ENCODE results near the gene CFB. TPM values are rescaled to one million over a fixed set of nuclear protein-coding genes. Genes with fewer than 3 reads are reported as not detected.

Gene CFB
- total and polyA plus RNA-seq, 2 of the 13 experiments (the other 11 are each of a cell fraction or from before 2014, with no cell fraction given) = 171 to 513 TPM

GRCh38 chr6:31896856-31897611 is 48.9 kb upstream of the CFB start (continued):
- no peak for TF ChIP-seq CREBL2 (CRISPR knock-in tag; IDR thresholded peaks at IDR 0.05; ENCODE audit: borderline replicate concordance)
- TF ChIP-seq ZNF207 (IDR thresholded peaks at IDR 0.05; ENCODE audit: borderline replicate concordance) = no peak
- no peak for TF ChIP-seq HCFC1 (IDR thresholded peaks at IDR 0.05; ENCODE audit: low read depth, low read length)
- TF ChIP-seq FLYWCH1 (CRISPR knock-in tag; IDR thresholded peaks at IDR 0.05) = no peak
- TF ChIP-seq ELK4 (CRISPR knock-in tag; IDR thresholded peaks at IDR 0.05; ENCODE audit: borderline replicate concordance) = no peak
- TF ChIP-seq TSC22D2 (CRISPR knock-in tag; IDR thresholded peaks at IDR 0.05; ENCODE audit: borderline replicate concordance) = no peak
- no peak for TF ChIP-seq ZNF460 (CRISPR knock-in tag; IDR thresholded peaks at IDR 0.05; ENCODE audit: borderline replicate concordance)
- no peak for TF ChIP-seq YEATS4 (CRISPR knock-in tag; IDR thresholded peaks at IDR 0.05; ENCODE audit: borderline replicate concordance)
- TF ChIP-seq RCOR2 (CRISPR knock-in tag; IDR thresholded peaks at IDR 0.05) = no peak
- TF ChIP-seq ZNF777 (CRISPR knock-in tag; IDR thresholded peaks at IDR 0.05) = no peak
- TF ChIP-seq SP1 (IDR thresholded peaks at IDR 0.05) = no peak
- 0 out of 2 replicates have a peak, but pooled peaks have one; percentile 4 for TF ChIP-seq SP1 (CRISPR knock-in tag; IDR thresholded peaks at IDR 0.05)
- no peak for TF ChIP-seq DNMT3B (CRISPR knock-in tag; conservative IDR thresholded peaks at IDR 0.05)
- TF ChIP-seq MXD4 (CRISPR knock-in tag; IDR thresholded peaks at IDR 0.05) = no peak
- no peak for TF ChIP-seq SMC3 (IDR thresholded peaks at IDR 0.05; ENCODE audit: low read length)
- TF ChIP-seq ZBTB37 (CRISPR knock-in tag; IDR thresholded peaks at IDR 0.05) = no peak
- TF ChIP-seq KMT2B (CRISPR knock-in tag; IDR thresholded peaks at IDR 0.05) = no peak
- no peak for TF ChIP-seq ZNF230 (CRISPR knock-in tag; IDR thresholded peaks at IDR 0.05)
- TF ChIP-seq ZNF660 (CRISPR knock-in tag; IDR thresholded peaks at IDR 0.05; ENCODE audit: borderline replicate concordance, low read depth) = no peak
- no peak for TF ChIP-seq ATF2 (CRISPR knock-in tag; IDR thresholded peaks at IDR 0.05)
- TF ChIP-seq ZNF672 (CRISPR knock-in tag; IDR thresholded peaks at IDR 0.05) = no peak
- no peak for TF ChIP-seq PHF20 (CRISPR knock-in tag; IDR thresholded peaks at IDR 0.05)
- no peak for TF ChIP-seq SETDB1 (CRISPR knock-in tag; IDR thresholded peaks at IDR 0.05; ENCODE audit: borderline replicate concordance)
- TF ChIP-seq ZNF121 (CRISPR knock-in tag; IDR thresholded peaks at IDR 0.05) = no peak
- TF ChIP-seq BRF2 (CRISPR knock-in tag; IDR thresholded peaks at IDR 0.05) = no peak
- no peak for TF ChIP-seq RBM39 (IDR thresholded peaks at IDR 0.05; ENCODE audit: low read depth, low read length, poor library complexity, severe bottlenecking)
- no peak for TF ChIP-seq HNRNPLL (IDR thresholded peaks at IDR 0.05; ENCODE audit: low read depth, low read length, poor library complexity, severe bottlenecking)
